GM21447 (cell line): Measurements from ENCODE around the gene ELAVL2.

Source experiments
- ATAC-seq: cut with Tn5 transposase; IDR thresholded peaks from one replicate; pipeline ENCODE4 v1.9.1; 2021; ENCODE audit not compliant: unreplicated experiment

The ELAVL2 gene

DNA sequence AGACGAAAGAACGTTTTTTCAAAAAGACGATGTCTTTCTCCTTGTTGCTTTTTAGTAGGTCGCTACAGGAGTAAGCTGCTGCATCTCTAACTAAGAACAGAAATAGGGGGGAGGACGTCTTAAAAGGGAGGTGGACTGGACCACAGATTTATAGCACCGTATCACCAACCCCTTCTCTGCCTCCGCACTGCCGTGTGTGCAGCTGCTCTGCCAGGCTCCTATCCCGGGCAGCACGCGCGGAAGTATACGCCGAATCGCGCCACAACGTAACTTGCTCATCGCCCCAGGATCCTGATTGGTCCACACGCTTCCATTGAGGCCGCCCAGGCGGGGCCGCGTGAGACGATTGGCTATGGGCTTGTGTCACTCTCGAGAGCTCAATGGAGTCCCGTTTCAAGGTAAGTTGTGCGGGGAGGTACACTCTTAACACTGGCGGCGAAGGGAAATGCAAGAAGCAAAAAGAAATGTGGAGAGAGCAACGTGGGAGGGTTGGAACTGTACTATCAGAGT lies at the start of gene ELAVL2:
Gene ELAVL2, minus strand, starts transcription at position 121 of the 510 bp plus-strand sequence. CDS start 64,006 bp downstream, outside the sequence.
- ATAC-seq = no peak

DNA sequence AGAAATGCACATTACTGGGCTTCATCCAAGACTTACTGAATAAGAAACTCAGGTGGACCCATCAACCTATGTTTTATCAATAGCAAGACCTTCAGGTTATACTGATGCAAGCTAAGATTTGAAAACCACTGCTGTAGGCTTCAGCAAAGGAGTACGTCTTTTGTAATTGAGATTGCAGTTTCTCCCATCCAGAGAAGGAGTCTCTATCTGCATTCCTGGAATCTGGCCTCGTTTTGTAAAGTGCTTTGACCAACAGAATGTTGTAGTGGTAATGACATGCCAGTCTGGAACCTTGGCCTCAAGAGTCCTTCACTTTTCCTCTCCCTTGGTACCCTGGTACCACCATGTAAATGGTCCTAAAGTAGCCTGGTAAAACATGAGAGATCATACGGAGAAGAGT lies 32.2 kb upstream of the ELAVL2 start:
- ATAC-seq = no peak

DNA sequence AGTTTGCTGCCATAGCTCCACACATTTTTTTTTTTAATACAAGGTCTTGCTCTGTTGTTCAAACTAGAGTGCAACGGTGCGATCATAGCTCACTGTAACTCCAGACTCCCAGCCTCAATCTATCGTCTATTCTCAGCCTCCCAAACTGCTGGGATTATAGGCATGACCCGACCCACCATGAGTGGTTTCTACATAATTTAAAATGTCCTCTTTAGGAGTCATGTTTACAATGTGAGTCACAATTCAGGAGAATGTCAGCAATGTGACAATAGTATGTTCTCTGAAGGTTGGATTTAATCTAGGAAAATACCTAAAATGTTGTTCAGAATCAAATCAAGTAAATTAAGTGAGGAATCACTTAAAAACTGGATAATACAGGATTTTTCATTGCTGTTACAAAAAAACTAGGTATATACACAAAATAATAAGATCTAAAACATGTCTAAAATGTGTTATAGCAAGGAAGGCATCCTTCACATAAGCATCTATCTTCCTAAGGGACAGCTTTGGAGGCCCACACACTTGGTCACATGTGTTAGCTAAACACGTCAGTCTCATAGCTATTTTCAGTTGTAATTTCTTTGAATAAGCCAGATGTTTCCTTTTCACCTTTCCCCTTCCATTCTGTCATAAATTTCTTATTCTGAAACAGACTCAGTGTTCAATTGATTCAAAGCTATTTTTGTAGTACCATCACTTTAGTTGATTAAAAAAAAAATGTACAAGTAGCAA lies 30.0 kb upstream of the ELAVL2 start:
- no peak for ATAC-seq

DNA sequence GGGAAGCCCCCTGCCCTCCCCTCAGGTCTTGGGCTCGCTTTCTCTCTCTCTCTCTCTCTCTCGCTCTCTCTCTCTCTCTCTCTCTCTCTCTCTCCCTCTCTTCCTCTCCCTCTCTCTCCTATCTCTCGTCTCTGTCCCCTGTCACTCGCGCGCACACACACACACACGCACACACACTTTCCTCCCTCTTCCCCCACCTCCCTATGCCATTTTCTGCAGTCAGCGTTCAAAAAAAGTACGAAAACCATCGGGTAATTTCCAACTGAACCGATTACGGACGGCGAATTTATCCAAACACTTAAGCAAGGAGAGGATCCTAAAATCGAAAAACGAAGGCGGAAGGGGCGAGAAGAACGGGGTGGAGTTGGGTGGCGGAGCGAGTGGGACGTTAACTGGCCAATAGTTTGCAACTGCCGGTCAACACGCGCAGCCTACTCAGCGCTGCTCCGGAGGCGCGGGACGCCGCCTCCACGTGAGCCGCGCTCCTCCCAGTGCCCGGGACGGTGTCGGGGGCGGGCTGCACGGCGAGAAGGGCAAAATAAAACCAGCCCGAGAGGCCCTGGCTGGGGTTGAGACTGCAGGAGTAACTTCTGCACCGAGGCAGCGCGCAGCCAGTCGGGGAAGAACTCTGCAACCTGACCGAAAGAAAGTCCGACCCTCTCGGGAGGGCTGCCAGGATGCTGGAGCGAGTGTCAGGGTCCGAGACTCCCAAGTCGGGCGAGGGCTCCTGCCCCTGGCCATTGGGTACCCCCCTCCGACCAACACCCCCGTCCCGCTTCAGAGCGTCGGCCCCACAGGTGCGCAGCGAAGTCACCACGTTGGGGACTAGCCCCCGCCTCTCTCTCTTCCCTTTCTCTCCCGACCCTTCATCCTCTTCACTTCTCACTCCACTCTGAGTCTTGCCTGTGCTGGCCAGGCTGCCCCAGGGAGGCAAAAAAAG lies 24.9 kb upstream of the ELAVL2 start:
- no peak for ATAC-seq

DNA sequence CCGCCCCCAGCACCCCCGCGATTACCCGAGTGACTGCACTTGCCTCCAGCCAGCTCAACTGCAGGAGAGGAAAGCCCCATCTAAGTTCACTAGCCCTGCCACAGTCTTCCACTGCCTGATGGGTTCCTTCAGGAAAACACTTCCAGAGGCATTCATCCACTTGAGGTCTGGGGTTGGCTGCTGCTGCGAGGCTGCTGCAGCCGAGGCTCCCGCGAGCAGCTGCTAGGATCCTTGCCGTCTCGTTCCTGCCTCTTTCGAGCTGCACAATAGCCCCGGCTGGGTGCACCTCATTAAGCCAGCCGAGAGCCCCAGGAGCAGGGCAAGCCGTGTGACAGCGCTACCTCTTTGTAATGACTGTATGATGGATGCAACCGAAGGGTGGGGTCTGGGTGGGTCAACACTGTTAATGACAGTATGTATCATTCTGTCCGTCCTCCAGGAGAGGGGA lies 24.2 kb upstream of the ELAVL2 start:
- ATAC-seq = no peak

DNA sequence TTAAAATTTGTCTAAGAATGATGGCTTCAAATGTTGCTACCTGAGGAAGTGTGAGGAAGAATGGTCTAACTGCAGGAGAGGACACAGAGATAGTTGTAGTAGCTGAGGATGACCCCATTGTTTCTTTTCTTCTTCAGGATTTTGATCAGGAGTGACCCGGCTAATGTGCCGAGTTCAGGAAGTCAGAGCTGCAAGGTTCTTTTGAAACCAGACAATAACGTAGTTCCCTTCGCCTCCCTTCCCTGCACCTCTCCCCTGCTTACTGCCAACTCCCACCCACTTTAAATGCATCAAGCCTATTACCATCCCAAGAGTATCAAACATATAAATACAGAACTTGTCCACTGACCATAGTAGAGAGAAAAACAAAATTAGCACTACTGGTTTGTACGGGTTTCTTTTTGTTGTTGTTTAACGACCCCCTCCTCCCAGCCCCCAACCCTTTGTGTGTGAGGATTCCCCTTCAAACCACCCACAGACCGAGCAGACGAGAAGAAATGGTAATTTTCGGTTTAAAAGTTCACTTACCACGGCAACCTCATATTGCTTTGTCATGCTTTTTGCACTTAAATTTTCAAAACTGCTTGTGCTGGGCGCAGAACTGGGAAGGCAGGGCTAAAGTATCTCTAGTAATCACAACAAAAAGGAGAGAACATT lies 23.5 kb upstream of the ELAVL2 start:
- ATAC-seq = no peak

DNA sequence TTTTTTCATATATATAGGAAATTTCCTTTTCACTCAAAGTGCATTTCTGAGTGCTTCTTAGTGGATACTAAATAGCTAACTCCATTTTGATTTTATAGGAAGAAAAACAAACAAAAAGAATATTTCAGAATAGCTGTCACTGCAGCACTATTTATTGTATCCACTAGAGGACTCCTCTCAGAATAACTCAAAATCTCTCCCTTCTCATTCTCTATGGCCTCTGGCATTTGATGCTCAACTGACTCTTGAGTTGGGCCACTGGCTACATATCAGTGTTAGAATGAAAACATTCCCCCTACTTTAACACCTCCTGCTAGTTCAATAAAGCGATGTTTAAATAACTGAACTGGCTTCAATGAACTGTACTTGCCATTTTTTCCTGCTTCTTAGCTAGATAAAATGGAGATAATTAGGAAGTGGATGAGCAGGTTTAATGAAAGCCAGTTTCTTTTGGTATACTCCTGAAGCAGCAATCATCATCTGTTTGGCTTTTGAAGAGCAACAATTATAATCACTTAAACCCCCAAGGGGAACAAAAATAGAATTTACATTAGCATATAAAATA lies 16.6 kb upstream of the ELAVL2 start:
- no peak for ATAC-seq

DNA sequence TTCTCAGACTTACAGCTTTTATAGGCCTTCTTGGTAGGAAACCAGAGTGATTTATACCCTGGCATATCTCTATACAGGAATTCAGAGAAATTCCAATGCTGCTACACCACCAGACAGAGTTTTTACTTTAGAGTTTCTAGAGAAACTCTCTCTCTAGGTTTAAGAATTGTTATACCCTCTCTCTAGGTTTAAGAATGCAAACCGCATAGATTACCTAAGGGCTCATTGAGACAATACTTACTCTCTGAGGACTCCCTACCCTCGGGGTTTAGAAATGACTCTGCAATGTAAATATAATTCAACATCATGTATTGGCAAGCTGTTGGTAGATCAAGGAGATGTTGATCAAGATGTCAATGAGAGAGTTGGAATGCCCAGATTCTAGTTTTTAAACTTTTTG lies 15.3 kb upstream of the ELAVL2 start:
- ATAC-seq = no peak

DNA sequence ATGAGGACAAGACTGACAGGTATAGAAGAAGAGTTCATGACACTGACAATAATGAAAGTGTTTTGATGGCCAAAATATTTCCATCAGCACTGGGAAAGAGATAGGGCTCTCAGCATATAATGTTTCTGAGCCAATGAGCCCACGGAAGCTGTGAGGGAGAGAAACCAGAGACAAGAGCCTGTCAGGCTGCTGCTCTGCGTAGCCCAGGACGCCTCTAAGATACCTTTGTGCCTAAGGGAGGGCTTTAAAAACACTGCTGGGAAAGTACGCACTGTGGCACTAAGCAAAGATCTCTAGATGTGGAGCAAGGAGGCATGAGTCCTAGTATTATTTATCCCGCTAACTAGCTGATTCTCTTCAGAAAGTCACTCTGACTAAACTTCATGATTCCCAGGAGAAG lies 11.0 kb upstream of the ELAVL2 start:
- ATAC-seq = no peak

DNA sequence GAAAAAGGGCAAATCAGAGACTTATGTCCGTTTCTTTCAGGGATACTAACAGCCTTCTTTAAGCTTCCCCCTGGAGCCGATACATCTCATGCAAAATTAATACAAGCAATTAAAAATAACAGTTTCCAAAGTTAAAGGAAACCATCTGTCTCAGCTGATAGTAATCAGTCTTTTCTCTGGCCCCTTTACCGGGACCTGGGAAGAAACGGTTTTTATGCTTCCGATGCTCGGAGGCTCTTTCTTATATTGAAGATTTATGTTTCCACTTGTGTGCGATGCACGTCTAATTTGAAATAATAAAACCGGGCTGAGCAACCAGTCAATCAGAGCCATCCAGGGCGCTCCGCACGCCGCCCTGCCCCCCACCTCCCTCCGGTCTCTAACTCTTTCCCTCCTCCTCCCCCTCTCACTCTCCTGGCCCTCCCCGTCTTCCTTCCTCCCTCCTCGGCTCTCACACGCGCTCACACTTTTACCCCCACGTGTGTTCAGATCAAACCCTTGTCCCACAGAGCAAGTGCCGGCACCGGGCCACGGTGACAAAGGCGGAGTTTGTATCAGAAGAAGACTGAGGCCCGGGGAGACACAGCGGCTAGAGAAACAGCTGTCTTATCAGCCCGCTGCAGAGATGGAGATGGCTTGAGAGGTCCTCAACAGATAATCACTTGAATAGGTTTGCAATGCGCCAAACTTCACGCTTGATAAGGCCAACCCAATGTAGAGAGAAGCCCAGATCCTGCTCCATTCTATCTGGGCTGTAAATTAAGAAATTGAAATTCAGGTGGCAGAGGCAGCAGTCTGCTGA lies 5.1 kb upstream of the ELAVL2 start:
- ATAC-seq = no peak

DNA sequence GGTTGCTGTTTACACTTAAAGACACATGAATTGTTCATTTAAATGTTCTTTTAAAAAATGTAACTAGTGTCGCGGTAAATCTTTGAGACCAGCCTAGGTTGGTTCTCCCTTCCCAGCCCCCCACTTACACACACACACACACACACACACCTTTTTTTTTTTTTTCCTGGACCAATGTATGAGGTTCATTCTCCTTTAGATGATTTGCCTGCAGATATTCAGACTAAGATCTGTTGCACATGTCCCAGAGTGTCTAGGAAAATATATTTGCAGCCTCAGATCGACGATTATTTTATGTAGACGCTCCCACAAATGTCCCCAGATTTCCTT lies 4.4 kb upstream of the ELAVL2 start:
- no peak for ATAC-seq

DNA sequence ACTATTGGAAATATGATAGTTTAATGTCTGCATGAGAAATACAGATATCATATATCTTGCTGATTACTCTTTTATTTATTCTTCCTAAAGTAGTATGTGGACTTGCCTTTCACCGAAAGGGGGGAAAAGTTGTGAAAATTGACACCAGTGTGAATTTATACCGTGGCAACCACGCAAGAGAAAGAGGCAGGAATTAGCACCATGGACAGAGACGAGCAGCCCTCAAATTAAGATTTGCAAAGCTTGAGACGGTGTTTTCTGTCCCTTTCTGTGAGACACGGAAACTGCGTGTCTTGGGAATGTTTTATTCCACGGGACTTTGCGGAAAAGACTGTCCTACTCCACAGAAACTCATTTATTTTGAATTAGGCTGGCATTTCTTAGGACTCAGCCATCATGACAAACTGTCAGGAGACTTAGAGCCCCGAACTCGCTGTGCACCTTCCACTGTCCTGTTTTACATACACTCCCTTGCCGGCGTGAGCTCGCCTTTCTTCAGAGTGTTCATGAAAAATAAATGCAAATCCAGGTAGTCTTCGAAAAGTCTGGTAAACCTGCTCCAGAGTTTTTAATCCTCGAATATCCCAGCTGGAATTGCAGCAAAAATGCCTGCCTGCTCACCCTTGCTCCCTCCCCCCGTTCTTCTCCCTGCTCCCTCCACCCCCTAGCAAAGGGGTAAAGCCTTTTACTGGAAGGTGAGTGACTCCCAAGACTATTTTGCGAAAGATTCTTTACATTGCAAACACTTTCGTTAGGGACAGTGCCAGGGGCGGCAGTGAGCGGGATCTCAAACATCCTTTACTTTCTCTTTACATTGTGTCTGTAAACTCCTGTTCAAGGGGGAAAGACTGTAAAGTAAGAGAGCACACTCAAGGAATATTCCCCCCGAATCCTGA lies 3.8 kb upstream of the ELAVL2 start:
- no peak for ATAC-seq

DNA sequence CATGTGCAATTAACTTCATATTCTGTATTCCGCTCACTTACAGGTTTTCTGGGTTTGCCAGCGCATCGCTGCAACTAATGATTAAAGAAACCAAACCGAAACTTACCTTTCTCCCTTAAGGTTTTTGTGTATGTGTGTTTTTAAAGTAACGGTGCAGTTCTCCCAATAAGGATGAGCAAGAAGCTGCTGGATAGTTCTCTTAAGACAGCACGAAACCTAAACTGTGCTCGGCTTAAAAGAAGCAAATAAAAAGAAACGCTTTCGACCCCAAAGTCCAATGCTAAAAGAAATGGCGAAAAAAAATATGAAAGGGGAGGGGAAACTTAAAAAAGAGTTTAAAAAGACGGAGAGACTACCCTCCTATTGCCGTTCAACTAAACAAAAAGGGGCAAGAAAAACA lies 340 bp downstream of the ELAVL2 start:
- ATAC-seq = no peak

DNA sequence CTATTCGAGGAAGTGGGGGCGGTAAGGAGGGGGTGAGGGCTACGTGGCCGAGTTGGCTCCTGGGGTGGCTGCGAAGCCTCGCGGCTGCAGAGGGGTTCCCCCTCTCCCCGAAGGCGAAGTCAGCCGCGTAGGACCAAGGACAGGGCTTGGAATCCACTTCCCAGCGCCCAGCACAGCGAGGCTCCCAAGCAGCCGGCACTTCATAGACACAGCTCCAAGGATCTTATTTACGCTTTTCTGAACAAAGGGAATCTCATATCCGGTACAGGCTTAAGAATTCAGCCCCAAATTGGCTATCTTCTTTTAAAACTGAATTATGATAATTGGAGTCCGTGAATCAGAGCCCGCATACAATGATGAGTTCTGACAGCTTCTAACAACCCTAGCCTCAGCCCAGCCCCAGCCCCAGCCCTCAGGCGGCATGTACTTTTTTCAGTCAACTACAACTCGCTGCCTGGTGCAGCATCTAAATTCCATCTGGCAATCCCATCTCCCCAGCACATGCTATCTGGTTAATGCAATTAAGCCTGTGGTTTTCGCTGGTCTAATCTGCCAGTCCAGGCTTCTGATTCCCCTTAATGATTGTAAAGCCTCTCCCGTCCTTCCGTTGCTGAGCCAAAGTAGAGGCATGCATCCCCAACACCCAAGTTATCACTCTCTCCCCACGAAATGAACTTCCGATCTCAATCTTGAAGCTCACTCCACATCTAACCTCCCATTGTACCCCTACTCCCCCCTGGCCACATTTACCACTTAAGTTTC lies 1.0 kb downstream of the ELAVL2 start:
- ATAC-seq = no peak

DNA sequence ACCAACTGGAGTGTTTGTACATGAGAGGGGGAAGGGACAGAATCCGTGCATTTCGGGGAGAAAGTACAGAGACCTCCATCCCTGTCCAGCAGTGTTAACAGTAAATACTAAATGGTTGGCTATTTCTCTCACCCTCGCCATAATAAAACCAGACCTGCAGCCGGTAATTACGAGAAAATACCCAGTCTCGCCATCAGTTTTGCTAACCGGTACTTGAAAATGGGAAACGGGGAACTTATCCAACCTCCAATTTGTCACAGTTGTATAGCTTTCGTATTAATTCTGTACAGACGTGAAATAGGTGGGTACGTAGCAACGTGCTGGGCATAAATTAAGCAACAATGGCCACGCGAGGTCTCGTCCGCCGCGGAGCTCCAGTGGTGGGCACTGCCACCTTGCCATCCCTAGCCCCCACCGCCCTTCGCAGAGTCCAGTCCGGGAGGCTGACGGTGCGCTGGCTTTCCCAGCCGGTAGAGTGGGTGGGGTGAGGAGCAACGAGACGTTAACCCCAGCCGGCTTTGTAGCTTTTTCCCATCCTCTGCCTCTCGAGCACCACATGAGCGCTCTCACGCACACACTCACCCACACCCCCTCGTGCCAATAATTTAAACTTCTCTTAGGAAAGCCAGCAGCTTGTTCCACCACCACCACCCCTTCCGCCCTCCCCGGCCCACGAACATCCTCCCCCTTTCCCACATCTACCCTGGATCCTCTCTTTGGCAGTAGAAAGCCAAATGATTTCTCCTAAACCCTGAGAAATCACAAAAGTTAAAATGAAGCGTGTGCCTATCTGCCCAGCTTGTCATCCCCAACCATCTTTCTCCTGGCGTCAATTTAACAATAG lies 1.8 kb downstream of the ELAVL2 start:
- ATAC-seq = no peak

DNA sequence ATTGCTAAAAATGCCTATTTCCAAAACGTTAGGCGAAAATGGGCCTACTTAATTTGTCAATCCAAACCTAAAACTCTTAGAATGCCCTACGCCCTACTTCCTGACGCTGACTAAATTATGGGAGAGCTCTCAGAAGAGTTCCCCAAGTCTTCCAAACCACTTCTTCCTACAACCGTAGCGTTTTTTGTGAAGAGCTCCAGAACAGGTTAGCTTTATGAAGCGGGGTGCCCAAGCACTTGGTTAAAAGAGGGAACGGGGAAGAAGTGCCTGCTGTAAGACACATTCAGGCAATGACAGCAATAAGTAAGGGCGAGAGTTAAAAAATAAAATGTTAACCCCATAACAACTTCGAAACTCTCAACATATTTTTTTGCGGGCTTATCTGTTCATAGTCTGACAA lies 2.8 kb downstream of the ELAVL2 start:
- no peak for ATAC-seq

DNA sequence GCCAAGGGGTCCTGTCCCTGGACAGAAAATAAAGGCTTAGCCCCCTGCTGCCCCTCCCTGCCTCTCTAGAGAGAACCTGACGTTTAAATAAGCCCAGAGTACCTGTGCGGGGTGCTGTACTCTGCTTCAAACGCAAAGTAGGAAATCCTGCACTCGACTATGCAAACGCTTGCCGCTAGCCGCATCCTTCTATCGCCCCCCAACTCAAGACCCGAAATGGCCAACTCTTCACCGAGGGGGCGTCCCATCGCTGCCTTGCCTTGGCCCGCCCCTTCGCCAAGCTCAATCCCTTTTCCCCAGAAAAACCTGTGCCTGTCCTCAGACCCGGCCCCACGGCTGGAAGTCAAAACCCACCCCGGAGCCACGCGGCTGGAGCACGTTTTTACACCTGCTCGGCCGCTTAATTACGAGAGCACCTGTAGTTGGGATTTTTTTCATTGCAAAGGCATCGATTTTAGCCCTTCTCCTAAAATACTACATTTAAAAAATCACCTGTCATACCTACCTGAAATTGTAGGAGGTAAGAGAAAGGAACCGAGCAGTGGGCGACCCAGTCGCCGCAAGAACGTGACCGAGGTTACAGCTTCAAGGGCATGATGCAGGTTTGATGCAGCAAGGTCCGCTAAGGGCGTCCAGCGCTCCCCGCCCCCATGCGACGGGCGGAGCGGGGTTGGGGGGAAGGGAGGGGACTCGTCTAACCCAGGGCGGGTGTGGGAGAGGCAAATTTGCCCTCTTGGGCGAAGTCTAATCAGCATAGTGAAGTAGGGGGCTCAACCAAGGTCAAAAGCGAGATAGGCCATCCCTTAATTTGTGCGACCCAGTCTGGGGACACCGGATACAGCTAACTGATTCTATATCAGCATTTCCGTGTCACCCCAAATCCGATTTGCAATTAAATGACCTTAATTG lies 3.5 kb downstream of the ELAVL2 start:
- ATAC-seq = no peak
